NB4 (cell line): ENCODE results near the gene SUFU.

ENCODE experiments used
- DNase-seq: peaks from one replicate; pipeline ENCODE4 v3.0.0; 2010; ENCODE audit warnings: low read depth
- H3K4me3 ChIP-seq: one replicate; pipeline ENCODE4 v1.5.1; 2011; ENCODE audit warnings: mild to moderate bottlenecking, low read depth, low read length, moderate library complexity
- MYC ChIP-seq: IDR thresholded peaks from 2 replicates; pipeline ENCODE4 v1.6.1; 2011; ENCODE audit warnings: low read depth, low read length
- POLR2A ChIP-seq: IDR thresholded peaks from 2 replicates; pipeline ENCODE4 v1.6.1; 2011; ENCODE audit warnings: mild to moderate bottlenecking; ENCODE audit not compliant: insufficient read length; ENCODE audit errors: extremely low read depth
- TF ChIP-seq, protein P1 (sequence below): IDR thresholded peaks from 2 replicates; pipeline ENCODE4 v1.6.1; 2011; ENCODE audit warnings: low read depth, low read length
- TF ChIP-seq, protein P2 (sequence below): IDR thresholded peaks from one replicate; pipeline ENCODE4 v1.5.1; 2012; ENCODE audit warnings: low read depth, low read length

SUFU gene

DNA sequence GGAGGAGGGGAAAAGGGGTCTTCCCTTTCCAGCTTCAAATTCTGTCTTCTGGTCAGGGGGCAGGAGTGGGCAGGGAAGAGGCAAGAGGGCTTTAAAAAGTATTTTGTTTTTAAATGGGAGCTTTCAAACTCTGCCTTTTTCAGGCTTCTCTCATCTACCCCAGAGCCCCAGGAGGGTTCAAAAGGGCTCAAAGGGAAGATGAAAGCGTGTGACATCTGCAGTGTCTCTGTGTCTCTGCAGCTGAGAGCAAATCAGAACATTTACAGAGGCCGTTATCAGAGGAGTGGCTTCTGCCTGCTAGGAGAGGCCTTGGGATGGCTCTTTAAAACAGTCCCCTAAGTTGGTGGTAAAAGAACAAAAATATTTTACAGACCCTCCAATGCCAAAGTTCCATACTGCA, 170.8 kb downstream of the SUFU start:
- TF ChIP-seq, protein P1, sequence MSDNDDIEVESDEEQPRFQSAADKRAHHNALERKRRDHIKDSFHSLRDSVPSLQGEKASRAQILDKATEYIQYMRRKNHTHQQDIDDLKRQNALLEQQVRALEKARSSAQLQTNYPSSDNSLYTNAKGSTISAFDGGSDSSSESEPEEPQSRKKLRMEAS = no peak
- TF ChIP-seq, protein P2, sequence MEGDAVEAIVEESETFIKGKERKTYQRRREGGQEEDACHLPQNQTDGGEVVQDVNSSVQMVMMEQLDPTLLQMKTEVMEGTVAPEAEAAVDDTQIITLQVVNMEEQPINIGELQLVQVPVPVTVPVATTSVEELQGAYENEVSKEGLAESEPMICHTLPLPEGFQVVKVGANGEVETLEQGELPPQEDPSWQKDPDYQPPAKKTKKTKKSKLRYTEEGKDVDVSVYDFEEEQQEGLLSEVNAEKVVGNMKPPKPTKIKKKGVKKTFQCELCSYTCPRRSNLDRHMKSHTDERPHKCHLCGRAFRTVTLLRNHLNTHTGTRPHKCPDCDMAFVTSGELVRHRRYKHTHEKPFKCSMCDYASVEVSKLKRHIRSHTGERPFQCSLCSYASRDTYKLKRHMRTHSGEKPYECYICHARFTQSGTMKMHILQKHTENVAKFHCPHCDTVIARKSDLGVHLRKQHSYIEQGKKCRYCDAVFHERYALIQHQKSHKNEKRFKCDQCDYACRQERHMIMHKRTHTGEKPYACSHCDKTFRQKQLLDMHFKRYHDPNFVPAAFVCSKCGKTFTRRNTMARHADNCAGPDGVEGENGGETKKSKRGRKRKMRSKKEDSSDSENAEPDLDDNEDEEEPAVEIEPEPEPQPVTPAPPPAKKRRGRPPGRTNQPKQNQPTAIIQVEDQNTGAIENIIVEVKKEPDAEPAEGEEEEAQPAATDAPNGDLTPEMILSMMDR = no peak
- TF ChIP-seq POLR2A = no peak
- DNase-seq = no peak

DNA sequence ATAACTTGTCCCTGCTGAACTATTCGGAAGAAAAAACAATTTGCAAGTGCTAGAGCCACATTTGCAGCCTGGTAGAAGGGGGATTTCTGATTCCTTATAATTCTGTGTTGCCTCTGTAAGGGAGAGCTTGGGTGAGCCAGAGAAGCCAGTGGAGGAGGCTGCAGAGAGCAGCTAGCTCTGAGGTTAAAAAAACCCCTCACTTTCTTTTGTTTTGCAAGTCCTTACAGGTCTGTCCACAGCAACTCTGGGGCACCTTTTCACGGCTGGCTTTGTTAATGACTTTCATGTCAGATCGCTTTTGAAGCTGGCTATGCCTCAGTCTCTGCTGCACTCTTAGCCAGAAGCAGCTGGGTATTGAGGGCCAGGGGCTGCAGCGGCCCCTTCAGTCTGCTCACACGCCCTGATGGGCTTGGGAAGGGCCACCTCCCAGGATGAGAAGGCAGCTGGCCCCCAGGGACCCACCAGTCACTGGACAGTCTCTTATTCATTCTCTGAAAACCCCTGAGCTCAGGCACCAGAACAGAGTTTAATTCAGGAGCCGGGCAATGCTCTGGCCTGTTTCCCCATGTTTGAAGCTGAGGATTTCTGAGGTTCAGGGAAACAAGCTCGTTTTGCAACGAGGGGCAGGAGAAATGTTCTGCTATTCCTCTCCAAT, 171.4 kb downstream of the SUFU start:
- TF ChIP-seq, protein P2 = no peak
- TF ChIP-seq POLR2A (no peak), MYC (no peak)
- TF ChIP-seq, protein P1 = no peak
- DNase-seq = no peak
- no peak overlapping the region for H3K4me3 ChIP-seq

More for the DNA sequence above, 170.8 kb downstream of the SUFU start:
- H3K4me3 ChIP-seq = no peak overlapping the region

- H3K4me3 ChIP-seq = no peak overlapping the region
- peak; percentile 92 for DNase-seq
- TF ChIP-seq, protein P1 = peak; percentile 13; the same call in 1 of the 2 replicates
- TF ChIP-seq POLR2A = no peak
- TF ChIP-seq, protein P2 = no peak
Observed at GRCh38 chr10:102675666-102676533, 172.1 kb downstream of the SUFU start.

DNA sequence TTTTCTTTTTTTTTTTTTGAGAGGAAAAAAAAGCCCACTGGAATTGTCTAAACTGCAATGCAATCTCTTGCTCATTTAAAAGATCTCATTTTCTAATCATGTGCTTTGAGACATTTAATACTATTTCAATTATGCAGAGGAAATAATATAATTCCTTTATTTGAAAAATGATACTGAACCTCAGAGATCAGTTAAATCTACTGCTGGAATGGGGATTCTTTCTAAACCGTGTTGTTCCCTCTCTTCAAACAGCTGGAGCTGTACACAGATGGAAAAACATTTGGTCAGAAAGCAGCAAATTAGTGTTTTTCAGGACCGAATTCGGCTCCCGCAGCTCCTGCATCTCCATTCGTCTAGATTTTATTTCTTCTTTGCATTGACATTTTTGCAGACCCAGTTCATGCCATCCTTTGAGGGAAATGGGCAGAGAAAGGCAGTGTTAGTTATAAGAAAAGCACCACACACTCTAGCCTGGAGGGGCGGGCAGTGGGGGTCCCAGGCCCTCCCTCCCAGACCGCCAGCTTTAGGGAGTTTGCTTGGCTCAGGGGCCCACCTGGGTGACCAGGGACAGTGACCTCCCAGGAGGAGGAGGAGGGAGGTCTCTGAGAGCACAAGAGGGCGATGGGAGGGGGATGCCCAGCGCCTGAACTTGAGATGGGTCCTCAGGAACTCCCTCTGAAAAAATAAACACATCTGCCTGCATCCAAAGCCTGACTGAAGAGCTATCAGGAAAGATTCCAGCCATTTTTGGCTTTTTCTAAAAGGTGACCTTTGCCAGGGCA, 173.0 kb downstream of the SUFU start:
- TF ChIP-seq, protein P2 = no peak
- TF ChIP-seq POLR2A (no peak), MYC (no peak)
- TF ChIP-seq, protein P1 = no peak
- DNase-seq = no peak
- H3K4me3 ChIP-seq = no peak overlapping the region

DNA sequence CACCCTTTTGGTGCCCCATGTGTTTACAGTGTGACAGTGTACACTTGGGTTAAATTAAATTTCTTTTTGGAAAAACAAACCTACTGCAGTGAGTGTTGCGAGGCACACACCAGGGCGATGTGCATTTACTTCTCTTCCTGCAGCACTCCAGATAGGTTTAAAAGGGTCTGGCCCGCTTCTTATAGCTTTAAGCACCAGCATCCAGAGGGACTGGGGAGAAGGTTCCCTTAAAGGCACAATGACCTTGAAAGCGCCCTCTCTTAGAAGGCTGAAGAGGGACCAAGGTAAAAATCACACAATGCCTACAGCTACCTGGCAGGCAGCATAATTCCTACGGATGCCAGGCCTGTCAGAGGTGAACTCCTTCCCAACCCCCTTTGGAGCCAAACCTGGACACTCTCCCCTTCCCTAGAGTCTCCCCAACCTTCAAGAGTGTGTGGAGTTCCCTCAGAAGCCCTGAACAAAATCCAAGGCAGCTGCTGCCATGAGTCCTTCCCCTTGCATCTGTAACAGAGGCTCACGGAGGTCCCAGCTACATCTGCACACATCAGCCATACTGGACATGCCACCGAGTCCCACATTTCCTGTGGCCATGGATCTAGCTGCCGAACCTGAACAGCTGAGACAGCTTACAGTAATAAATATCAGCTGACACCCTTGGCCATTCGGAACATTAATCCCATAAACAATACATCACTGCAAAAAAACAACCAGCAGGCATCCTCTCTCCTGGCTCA, 173.7 kb downstream of the SUFU start:
- DNase-seq = no peak
- no peak overlapping the region for H3K4me3 ChIP-seq
- TF ChIP-seq POLR2A (no peak), MYC (no peak)
- TF ChIP-seq, protein P1 = no peak
- TF ChIP-seq, protein P2 = no peak
